Calu3 (cell line): ENCODE measurements around the gene VTCN1. TPM values are rescaled to one million over a fixed set of nuclear protein-coding genes. Genes with fewer than 3 reads are reported as not detected.
"Not testable (repeated sequence)": the region's sequence is repeated elsewhere in the genome, so short reads cannot be mapped to it uniquely, and the experiment has no call there.

Source experiments
- BruUV-seq: library from RNA; stranded (reverse); fragments of 400-500 nt; replicated peaks from 2 replicates; lab custom pipeline; 2021; lab: Mats Ljungman, UMichigan
- CTCF ChIA-PET: fragments of 300-600 bp; sonication (Branson Sonifier 250); formaldehyde crosslinking; loops from one replicate; lab custom pipeline; 2022; ENCODE audit warnings: antibody characterized with exemption; lab: Charles Lee
- DNase-seq: peaks from one replicate; pipeline ENCODE4 v3.0.0; 2022
- H3K27ac Mint-ChIP-seq: one replicate; pipeline ENCODE4 v1.8.0; 2022; ENCODE audit warnings: mixed read lengths; ENCODE audit not compliant: unreplicated experiment
- H3K27me3 Mint-ChIP-seq: one replicate; pipeline ENCODE4 v1.8.0; 2022; ENCODE audit warnings: mixed read lengths; ENCODE audit not compliant: unreplicated experiment
- H3K36me3 Mint-ChIP-seq: one replicate; pipeline ENCODE4 v1.8.0; 2022; ENCODE audit warnings: mild to moderate bottlenecking, moderate library complexity, mixed read lengths; ENCODE audit not compliant: insufficient read depth, unreplicated experiment
- H3K4me1 Mint-ChIP-seq: one replicate; pipeline ENCODE4 v1.8.0; 2022; ENCODE audit warnings: mild to moderate bottlenecking, low read depth, mixed read lengths; ENCODE audit not compliant: unreplicated experiment
- H3K4me3 Mint-ChIP-seq: one replicate; pipeline ENCODE4 v1.8.0; 2022; ENCODE audit warnings: mild to moderate bottlenecking, low read depth, moderate library complexity, mixed read lengths; ENCODE audit not compliant: unreplicated experiment
- H3K9me3 Mint-ChIP-seq: one replicate; pipeline ENCODE4 v1.8.0; 2022; ENCODE audit warnings: low read depth, mixed read lengths; ENCODE audit not compliant: unreplicated experiment
- intact Hi-C: fragments of 100-400 bp; cut with micrococcal nuclease; formaldehyde crosslinking; loops from one replicate; pipeline ENCODE4 v1.10.0; 2022; ENCODE audit not compliant: unreplicated experiment
- total RNA-seq: library from RNA; stranded (reverse); gene quantifications from 2 replicates; pipeline ENCODE4 v1.2.3, GENCODE V29; 2022
- TF ChIP-seq, protein P1 (sequence below): fragments of 200-600 bp; IDR thresholded peaks from one replicate; pipeline ENCODE4 v1.8.0; 2022; ENCODE audit warnings: antibody characterized with exemption; ENCODE audit not compliant: unreplicated experiment

Gene VTCN1
- total RNA-seq, 1 experiment from 2014 or later, result 39.1 TPM

DNA sequence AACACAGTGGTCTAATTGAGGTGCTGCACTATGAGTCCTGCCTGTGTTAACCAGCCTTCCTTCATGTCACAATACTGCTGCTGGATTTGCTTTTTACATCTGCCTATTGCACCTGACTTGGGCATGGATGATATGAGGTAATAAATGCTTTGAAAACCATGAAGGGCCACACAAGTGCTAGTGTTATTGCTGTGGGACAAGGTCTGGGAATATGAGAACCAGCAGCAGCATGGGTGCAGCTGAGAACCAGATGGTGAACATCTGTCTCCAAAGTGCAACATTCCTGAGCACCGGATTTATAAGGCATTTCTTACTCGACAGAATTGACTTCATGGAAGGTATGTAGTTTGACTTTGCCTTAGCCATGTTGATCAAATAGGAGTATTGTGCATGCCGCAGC is 105.7 kb downstream of the VTCN1 start:
- H3K4me3 Mint-ChIP-seq, result no peak overlapping the region
- CTCF ChIA-PET, result no interaction called here
- TF ChIP-seq, protein P1, sequence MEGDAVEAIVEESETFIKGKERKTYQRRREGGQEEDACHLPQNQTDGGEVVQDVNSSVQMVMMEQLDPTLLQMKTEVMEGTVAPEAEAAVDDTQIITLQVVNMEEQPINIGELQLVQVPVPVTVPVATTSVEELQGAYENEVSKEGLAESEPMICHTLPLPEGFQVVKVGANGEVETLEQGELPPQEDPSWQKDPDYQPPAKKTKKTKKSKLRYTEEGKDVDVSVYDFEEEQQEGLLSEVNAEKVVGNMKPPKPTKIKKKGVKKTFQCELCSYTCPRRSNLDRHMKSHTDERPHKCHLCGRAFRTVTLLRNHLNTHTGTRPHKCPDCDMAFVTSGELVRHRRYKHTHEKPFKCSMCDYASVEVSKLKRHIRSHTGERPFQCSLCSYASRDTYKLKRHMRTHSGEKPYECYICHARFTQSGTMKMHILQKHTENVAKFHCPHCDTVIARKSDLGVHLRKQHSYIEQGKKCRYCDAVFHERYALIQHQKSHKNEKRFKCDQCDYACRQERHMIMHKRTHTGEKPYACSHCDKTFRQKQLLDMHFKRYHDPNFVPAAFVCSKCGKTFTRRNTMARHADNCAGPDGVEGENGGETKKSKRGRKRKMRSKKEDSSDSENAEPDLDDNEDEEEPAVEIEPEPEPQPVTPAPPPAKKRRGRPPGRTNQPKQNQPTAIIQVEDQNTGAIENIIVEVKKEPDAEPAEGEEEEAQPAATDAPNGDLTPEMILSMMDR, result no peak
- DNase-seq, result no peak
- no peaks in the 10 kb centered on the region for H3K9me3 Mint-ChIP-seq
- no peaks in the 10 kb centered on the region for H3K27me3 Mint-ChIP-seq
- intact Hi-C loops, result no loop called here
- peaks cover 12% of the 10 kb centered on the region for H3K4me1 Mint-ChIP-seq
- no peak overlapping the region for H3K27ac Mint-ChIP-seq
- BruUV-seq, result no TSS peak
- H3K36me3 Mint-ChIP-seq, result peaks cover 16% of the 10 kb centered on the region

DNA sequence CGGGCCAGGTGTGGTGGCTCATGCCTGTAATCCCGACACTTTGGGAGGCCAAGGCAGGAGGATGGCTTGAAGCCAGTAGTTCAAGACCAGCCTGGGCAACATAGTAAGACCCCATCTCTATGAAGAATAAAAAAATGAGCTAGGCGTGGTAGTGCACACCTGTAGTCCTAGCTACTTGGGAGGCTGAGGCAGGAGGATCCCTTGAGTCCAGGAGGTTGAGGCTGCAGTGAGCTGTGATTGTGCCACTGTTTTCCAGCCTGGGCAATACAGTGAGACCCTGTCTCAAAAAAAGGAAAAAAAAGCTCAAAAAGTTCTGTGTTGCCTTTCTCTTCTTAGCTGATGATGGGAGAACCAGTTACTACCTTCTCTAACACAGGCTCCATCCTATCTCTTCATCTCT is 108.9 kb downstream of the VTCN1 start:
- H3K4me1 Mint-ChIP-seq, H3K27ac Mint-ChIP-seq, intact Hi-C loops, H3K4me3 Mint-ChIP-seq, CTCF ChIA-PET, H3K9me3 Mint-ChIP-seq, H3K36me3 Mint-ChIP-seq, DNase-seq, H3K27me3 Mint-ChIP-seq: not testable (repeated sequence)
- TSS peak; percentile 76 for BruUV-seq

DNA sequence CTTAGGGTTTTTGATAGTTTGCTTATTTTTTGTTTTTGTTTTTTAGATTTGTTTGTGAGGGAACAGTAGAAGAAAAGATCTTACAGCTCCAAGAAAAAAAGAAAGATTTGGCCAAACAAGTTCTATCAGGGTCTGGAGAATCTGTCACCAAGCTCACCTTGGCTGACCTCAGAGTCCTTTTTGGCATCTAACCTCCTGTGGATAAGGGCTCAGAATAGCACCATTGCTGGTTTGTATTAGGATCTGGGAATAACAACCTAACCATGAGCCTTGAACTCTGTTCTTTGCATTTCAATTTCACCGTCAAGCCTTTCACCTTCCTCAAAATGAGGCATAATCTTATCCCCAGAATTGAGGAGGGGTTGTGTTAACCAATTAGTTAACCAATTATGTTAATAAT is 109.4 kb downstream of the VTCN1 start:
- Mint-ChIP-seq H3K9me3 (no peaks in the 10 kb centered on the region), H3K4me1 (no peaks in the 10 kb centered on the region), H3K36me3 (peaks cover 5% of the 10 kb centered on the region), H3K27me3 (no peaks in the 10 kb centered on the region), H3K27ac (no peak overlapping the region), H3K4me3 (no peak overlapping the region)
- TF ChIP-seq, protein P1, result no peak
- BruUV-seq, result no TSS peak
- DNase-seq, result no peak
- intact Hi-C loops, result no loop called here
- CTCF ChIA-PET, result no interaction called here

DNA sequence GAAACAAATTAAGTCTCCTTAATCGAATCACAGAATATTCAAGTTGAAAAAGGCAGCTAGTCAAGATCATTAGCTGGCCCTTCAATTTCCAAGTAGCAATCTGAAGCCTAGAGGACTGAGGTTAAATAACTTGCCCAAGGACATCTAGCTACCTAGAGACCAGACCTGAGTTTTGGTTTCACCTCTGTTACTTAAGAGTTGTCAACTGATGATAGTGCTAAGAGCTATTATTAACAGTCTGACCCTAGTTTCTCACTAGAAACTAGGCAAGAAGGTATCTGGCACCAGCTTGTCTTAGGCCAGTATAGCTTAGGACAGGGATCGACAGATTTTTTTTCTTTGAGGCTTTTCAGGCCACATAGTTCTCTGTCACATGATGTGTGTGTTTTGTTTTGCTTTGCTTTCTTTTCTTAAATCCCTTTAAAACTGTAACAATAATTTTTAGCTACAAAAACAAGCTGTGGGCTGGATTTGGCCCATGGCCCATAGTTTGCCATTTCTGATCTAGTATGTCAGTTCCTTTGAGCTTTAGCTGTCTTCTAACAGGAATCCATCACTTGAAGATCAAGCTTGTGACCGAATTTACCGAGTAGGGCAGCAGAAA is 112.3 kb downstream of the VTCN1 start:
- CTCF ChIA-PET, result no interaction called here
- peaks cover 13% of the 10 kb centered on the region for H3K36me3 Mint-ChIP-seq
- no peak overlapping the region for H3K4me3 Mint-ChIP-seq
- TF ChIP-seq, protein P1, result no peak
- BruUV-seq, result no TSS peak
- H3K9me3 Mint-ChIP-seq, result no peaks in the 10 kb centered on the region
- H3K27me3 Mint-ChIP-seq, result no peaks in the 10 kb centered on the region
- no peak for DNase-seq
- H3K4me1 Mint-ChIP-seq, result no peaks in the 10 kb centered on the region
- H3K27ac Mint-ChIP-seq, result no peak overlapping the region
- intact Hi-C loops, result no loop called here

DNA sequence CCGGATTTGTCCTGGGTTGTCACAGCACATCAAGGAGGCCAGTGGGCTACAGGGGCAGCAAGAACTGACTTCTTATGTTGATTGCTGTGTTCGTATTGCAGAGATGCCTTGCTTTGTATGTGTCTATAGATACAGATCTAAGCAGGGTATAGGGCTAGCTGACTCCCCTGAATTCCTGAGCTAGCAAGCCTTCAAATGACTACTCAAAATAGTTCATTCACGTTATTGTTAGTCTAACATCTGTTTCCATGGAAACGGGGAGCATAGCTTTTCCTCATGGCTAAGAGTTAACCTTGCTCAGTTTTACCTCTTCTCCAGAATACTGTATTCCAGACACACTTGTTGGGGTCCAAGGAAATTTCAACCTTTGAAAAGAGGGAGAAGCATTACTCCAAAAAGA is 113.3 kb downstream of the VTCN1 start:
- H3K4me3 Mint-ChIP-seq, result no peak overlapping the region
- H3K27me3 Mint-ChIP-seq, result no peaks in the 10 kb centered on the region
- intact Hi-C loops, result no loop called here
- BruUV-seq, result no TSS peak
- H3K36me3 Mint-ChIP-seq, result peaks cover 7% of the 10 kb centered on the region
- CTCF ChIA-PET, result no interaction called here
- no peaks in the 10 kb centered on the region for H3K9me3 Mint-ChIP-seq
- DNase-seq, result no peak
- TF ChIP-seq, protein P1, result no peak
- no peaks in the 10 kb centered on the region for H3K4me1 Mint-ChIP-seq
- H3K27ac Mint-ChIP-seq, result no peak overlapping the region
